Lung (tissue), 12 donors: ENCODE data around the gene FYN. TPM values are rescaled to one million over a fixed set of nuclear protein-coding genes. Genes with fewer than 3 reads are reported as not detected.

Experiments used
- ATAC-seq: fragments of 200-7000 bp; cut with Tn5 transposase; one replicate; pipeline ENCODE4 v1.9.1; 2020; ENCODE audit warnings: moderate number of reproducible peaks; ENCODE audit not compliant: insufficient read depth, low FRiP score
- DNase-seq, 3 donors: peaks; one replicate each; pipeline ENCODE4 v3.0.0-alpha.2; 2013 to 2017
- H3K27ac ChIP-seq, 2 donors: one replicate each; pipeline ENCODE4 v1.5.1; 2013; ENCODE audit warnings: mild to moderate bottlenecking in 2 of 2, moderate library complexity in 2 of 2, control low read depth in 1 of 2, inconsistent platforms in 1 of 2, low read depth in 1 of 2, low read length in 1 of 2
- H3K27me3 ChIP-seq, 3 donors: one replicate each; pipeline ENCODE4 v1.5.1; 2013; ENCODE audit warnings: low read length in 2 of 3; ENCODE audit not compliant: control insufficient read depth in 3 of 3, insufficient read depth in 3 of 3
- H3K36me3 ChIP-seq, 4 donors: one replicate each; pipeline ENCODE4 v1.5.1; 2013; ENCODE audit warnings: low read length in 4 of 4, mild to moderate bottlenecking in 1 of 4, moderate library complexity in 1 of 4; ENCODE audit not compliant: control insufficient read depth in 4 of 4, insufficient read depth in 4 of 4
- H3K4me1 ChIP-seq, 5 donors: one replicate each; pipeline ENCODE4 v1.5.1; 2013; ENCODE audit warnings: low read length in 5 of 5, mild to moderate bottlenecking in 2 of 5, moderate library complexity in 1 of 5; ENCODE audit not compliant: control insufficient read depth in 5 of 5, insufficient read depth in 5 of 5
- H3K4me3 ChIP-seq: one replicate; pipeline ENCODE4 v1.5.1; 2013; ENCODE audit warnings: mild to moderate bottlenecking, control low read depth, moderate library complexity
- H3K9ac ChIP-seq, 2 donors: one replicate each; pipeline ENCODE4 v1.5.1; 2013; ENCODE audit warnings: low read length in 2 of 2, control low read depth in 1 of 2; ENCODE audit not compliant: insufficient read depth in 1 of 2
- H3K9me3 ChIP-seq, 4 donors: one replicate each; pipeline ENCODE4 v1.5.1; 2013; ENCODE audit warnings: low read length in 3 of 4, mild to moderate bottlenecking in 1 of 4, moderate library complexity in 1 of 4; ENCODE audit not compliant: control insufficient read depth in 4 of 4, insufficient read depth in 3 of 4
- whole genome bisulfite sequencing, 2 donors: extraction: QIAGEN DNeasy Blood & Tissue Kit; methylation state at CpG; one replicate each; pipeline ENCODE4 v1.1.7; 2013; 5-methylcytosine and 5-hydroxymethylcytosine counted together
- polyA plus RNA-seq, 2 donors: library from polyadenylated mRNA; stranded (reverse); fragments of 200-250 nt; gene quantifications; one replicate each; pipeline ENCODE4 v1.2.1, GENCODE V29; 2013
- total RNA-seq, 2 donors: library from RNA; depleted of rRNA in 1 of 2; stranded (reverse); fragments of >200 nt in 1 of 2; gene quantifications; one replicate each; pipeline ENCODE4 v1.2.1, GENCODE V29; 2014 to 2021
- TF ChIP-seq, protein P1 (sequence below): IDR thresholded peaks from 2 replicates; pipeline ENCODE4 v1.5.1; 2012; ENCODE audit warnings: mild to moderate bottlenecking; ENCODE audit errors: control extremely low read depth, extremely low read depth
- donor health status: control.
- donor health status: control.
- donor health status: Bipolar disorder and iron deficiency.
- donor health status: healthy.
- donor health status: DM: yes; HTN: yes; CAD: no.

Gene FYN
- total and polyA plus RNA-seq, 4 donors = 27.3 to 157 (median 71.0) TPM

DNA sequence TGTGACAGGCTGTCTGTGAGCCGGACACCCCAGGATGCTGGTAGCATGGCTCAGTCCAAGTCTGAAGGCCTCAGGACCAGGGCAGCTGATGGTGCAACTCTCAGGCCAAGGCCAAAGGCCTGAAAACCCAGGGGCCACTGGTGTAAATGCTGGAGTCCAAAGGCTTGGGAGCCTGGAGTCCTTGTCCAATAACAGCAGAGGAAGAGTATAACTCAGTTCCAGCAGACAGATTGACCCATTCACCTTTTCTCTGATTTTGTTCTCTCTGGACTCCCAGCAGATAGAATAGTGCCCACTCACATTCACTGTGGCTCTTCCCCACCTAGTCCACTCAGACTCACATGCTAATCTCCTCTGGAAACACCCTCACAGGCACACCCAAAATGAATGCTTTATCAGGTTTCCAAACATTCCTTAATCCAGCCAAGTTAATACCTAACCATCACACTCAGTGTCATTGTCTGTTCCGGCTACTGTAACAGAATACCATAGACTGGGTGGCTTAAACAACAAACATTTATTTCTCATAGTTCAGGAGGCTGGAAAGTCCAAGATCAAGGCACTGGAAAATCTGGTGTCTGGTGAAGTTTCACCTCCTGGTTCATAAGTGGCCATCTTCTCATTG, 262.6 kb downstream of the FYN start:
- H3K9ac ChIP-seq = no peak overlapping the region
- ATAC-seq (no peak), DNase-seq (no peak)
- H3K36me3 ChIP-seq = no peaks in the 10 kb centered on the region
- TF ChIP-seq, protein P1, sequence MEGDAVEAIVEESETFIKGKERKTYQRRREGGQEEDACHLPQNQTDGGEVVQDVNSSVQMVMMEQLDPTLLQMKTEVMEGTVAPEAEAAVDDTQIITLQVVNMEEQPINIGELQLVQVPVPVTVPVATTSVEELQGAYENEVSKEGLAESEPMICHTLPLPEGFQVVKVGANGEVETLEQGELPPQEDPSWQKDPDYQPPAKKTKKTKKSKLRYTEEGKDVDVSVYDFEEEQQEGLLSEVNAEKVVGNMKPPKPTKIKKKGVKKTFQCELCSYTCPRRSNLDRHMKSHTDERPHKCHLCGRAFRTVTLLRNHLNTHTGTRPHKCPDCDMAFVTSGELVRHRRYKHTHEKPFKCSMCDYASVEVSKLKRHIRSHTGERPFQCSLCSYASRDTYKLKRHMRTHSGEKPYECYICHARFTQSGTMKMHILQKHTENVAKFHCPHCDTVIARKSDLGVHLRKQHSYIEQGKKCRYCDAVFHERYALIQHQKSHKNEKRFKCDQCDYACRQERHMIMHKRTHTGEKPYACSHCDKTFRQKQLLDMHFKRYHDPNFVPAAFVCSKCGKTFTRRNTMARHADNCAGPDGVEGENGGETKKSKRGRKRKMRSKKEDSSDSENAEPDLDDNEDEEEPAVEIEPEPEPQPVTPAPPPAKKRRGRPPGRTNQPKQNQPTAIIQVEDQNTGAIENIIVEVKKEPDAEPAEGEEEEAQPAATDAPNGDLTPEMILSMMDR = no peak
- peaks cover 0 to 2% (median 0%) of the 10 kb centered on the region in 4 donors for H3K9me3 ChIP-seq
- peaks cover 2 to 14% (median 6%) of the 10 kb centered on the region in 5 donors for H3K4me1 ChIP-seq
- H3K27ac ChIP-seq = no peak overlapping the region
- no peak overlapping the region for H3K4me3 ChIP-seq
- no peaks in the 10 kb centered on the region for H3K27me3 ChIP-seq
- WGBS, 2 donors = 89 to 100% methylated on average over 2 of the region's 2 CpGs

Other genes starting within 250 kb of the FYN start
- not detected for gene CCN6, start 180.7 kb upstream of the FYN start, total RNA-seq
- not detected for gene CCN6, start 180.7 kb upstream of the FYN start, polyA plus RNA-seq
- 10 to 100 TPM; 15.9 to 59.2 TPM for gene TUBE1, start 214.0 kb upstream of the FYN start, total RNA-seq
- gene TUBE1, start 214.0 kb upstream of the FYN start, polyA plus RNA-seq = 10 to 100 TPM; 10.1 to 14.2 TPM
- 10 to 100 TPM; 26.2 to 35.6 TPM for gene FAM229B, start 214.1 kb upstream of the FYN start, total RNA-seq
- 10 to 100 TPM; 16.5 to 25.9 TPM for gene FAM229B, start 214.1 kb upstream of the FYN start, polyA plus RNA-seq